HCEC 1CT (cell line): ENCODE measurements around the gene ROCK1.
"Not testable (repeated sequence)": the region's sequence is repeated elsewhere in the genome, so short reads cannot be mapped to it uniquely, and the experiment has no call there.

Experiments used
- DNase-seq: peaks from one replicate; pipeline ENCODE4 v3.0.0-alpha.2; 2017

The ROCK1 gene

GRCh38 chr18:21111346-21112139 is at the start of gene ROCK1:
TSS of gene ROCK1 (minus strand) at chr18:21111813. CDS start at chr18:21110910, 903 bp downstream.
- peak; percentile 99 for DNase-seq

GRCh38 chr18:21155443-21155842 is 43.8 kb upstream of the ROCK1 start:
- DNase-seq: no peak

GRCh38 chr18:21146016-21146415 is 34.4 kb upstream of the ROCK1 start:
- DNase-seq: peak; percentile 12

GRCh38 chr18:21145371-21145770 is 33.8 kb upstream of the ROCK1 start:
- no peak for DNase-seq

- DNase-seq: peak; percentile 18
Measured at GRCh38 chr18:21141668-21142422, 30.2 kb upstream of the ROCK1 start.

GRCh38 chr18:21137719-21138488 is 26.3 kb upstream of the ROCK1 start:
- not testable (repeated sequence) for DNase-seq

- DNase-seq: peak; percentile 33
Measured at GRCh38 chr18:21134895-21135294, 23.3 kb upstream of the ROCK1 start.

- no peak for DNase-seq
Measured at GRCh38 chr18:21132398-21132918, 20.8 kb upstream of the ROCK1 start.

- DNase-seq: no peak
Measured at GRCh38 chr18:21131698-21132227, 20.1 kb upstream of the ROCK1 start.

GRCh38 chr18:21129566-21130216 is 18.1 kb upstream of the ROCK1 start:
- DNase-seq: no peak

GRCh38 chr18:21123290-21123926 is 11.8 kb upstream of the ROCK1 start:
- no peak for DNase-seq

GRCh38 chr18:21118806-21119205 is 7.2 kb upstream of the ROCK1 start:
- no peak for DNase-seq

GRCh38 chr18:21117409-21118131 is 6.0 kb upstream of the ROCK1 start:
- peak; percentile 90 for DNase-seq

- DNase-seq: peak; percentile 73
Measured at GRCh38 chr18:21115519-21116411, 4.2 kb upstream of the ROCK1 start.

GRCh38 chr18:21112543-21113105 is 1.0 kb upstream of the ROCK1 start:
- peak; percentile 33 for DNase-seq

- DNase-seq: no peak
Measured at GRCh38 chr18:21112140-21112473, 494 bp upstream of the ROCK1 start.

GRCh38 chr18:21110713-21111345 is 784 bp downstream of the ROCK1 start:
- peak; percentile 16 for DNase-seq

- DNase-seq: peak; percentile 25
Measured at GRCh38 chr18:21109936-21110712, 1.5 kb downstream of the ROCK1 start.
